Left renal pelvis (tissue), 4 donors: Measurements from ENCODE around the gene PROX1. TPM values are rescaled to one million over a fixed set of nuclear protein-coding genes. Genes with fewer than 3 reads are reported as not detected.

Source experiments
- DNase-seq, 4 donors: peaks; one replicate each; pipeline ENCODE4 v3.0.0-alpha.2; 2013; ENCODE audit warnings: low read depth in 4 of 4, low spot score in 3 of 4
- polyA plus RNA-seq, 4 donors: library from polyadenylated mRNA; unstranded; fragments of 120-200 nt; gene quantifications; one replicate each; pipeline ENCODE4 v1.2.1, GENCODE V29; 2013; ENCODE audit not compliant: insufficient read length in 4 of 4

PROX1 gene
- polyA plus RNA-seq, 4 donors = 2.4 to 9.1 (median 8.5) TPM

DNA sequence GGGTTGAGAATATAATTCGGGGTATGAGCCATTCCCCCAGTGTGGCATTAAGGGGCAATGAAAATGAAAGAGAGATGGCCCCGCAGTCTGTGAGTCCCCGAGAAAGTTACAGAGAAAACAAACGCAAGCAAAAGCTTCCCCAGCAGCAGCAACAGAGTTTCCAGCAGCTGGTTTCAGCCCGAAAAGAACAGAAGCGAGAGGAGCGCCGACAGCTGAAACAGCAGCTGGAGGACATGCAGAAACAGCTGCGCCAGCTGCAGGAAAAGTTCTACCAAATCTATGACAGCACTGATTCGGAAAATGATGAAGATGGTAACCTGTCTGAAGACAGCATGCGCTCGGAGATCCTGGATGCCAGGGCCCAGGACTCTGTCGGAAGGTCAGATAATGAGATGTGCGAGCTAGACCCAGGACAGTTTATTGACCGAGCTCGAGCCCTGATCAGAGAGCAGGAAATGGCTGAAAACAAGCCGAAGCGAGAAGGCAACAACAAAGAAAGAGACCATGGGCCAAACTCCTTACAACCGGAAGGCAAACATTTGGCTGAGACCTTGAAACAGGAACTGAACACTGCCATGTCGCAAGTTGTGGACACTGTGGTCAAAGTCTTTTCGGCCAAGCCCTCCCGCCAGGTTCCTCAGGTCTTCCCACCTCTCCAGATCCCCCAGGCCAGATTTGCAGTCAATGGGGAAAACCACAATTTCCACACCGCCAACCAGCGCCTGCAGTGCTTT, 9.4 kb downstream of the PROX1 start:
- no peak for DNase-seq

GRCh38 chr1:213997772-213998107, 10.0 kb downstream of the PROX1 start:
- no peak for DNase-seq

- no peak for DNase-seq
Measured at GRCh38 chr1:213998785-213999184, 11.0 kb downstream of the PROX1 start.

- no peak for DNase-seq
Measured at GRCh38 chr1:213999732-214000131, 12.0 kb downstream of the PROX1 start.

GRCh38 chr1:214002060-214002459, 14.3 kb downstream of the PROX1 start:
- DNase-seq = no peak

- no peak for DNase-seq
Measured at GRCh38 chr1:214002472-214002871, 14.7 kb downstream of the PROX1 start.

DNA sequence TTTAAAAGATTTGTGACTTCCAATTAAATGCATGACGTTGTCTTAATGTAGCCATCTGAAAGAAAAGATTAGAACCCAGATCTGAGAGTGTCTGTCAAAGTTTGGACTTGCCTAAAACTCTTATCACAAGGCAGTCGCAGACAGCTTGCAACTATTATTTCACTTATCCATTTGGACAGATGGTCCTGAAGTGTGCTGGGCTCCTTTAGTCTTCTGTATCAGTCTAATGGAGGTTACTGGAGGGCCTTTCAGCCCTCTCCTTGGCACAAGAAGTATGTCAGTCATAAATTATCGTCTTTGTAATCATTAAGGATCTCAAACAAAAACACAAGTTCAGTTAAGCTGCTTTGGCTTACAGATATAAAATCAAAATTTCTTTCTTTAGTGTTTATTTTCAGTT, 15.5 kb downstream of the PROX1 start:
- DNase-seq = no peak

DNA sequence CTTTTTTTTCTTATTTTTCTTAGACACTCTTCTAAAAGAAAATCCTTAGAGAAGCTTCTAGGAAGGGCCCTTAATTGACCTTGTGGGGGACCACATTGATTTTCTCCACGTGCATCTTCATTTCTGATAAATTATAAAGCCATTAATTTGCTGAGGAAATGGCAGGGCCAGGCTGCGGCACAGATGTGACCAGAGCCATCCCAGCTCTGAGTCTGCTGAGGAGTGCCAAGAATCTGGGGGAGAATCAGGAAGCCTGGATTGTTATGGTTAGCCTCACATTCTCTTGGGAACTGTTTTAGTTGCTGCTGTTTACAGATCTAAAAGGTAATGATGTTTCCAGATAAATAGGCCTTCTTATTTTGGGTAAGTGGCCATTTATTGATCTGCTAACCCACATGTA, 16.2 kb downstream of the PROX1 start:
- DNase-seq = no peak

DNA sequence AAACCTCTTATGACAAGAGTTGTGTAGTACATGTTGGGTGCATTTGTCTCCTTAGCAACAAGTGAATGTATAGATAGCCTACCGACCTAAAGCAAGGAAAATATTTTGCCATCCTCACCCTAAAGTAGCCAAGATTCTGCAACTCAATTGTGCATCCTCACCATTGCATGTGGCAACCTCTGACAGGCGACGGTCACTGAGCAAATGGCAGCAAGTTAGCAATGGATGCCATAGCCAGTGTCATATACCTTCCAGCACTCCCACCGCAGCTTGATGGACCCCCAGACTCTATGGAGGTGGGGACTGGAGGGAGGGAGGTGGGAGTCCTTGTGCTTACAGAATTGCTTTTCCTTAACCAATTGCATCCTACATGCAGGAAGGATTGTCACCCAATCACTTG, 17.0 kb downstream of the PROX1 start:
- no peak for DNase-seq

GRCh38 chr1:214005708-214006107, 17.9 kb downstream of the PROX1 start:
- DNase-seq = no peak

DNA sequence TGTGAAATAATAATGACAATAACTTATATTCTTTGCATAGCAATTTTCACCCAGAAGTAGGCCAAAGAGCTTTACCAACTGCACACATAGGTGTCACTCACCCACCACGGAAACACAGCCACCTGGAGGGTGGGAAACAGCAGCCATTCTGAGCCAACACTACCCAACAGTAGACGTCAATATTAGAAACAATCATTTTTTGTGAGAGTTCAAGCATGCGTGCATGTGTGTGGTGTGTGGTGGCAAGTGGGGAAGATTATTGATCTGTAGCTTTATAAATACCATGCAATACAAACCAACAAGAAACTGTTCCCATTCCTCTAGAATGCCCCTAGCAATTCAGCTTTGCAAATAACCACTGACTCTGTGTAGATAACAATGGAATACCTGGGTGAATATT, 19.1 kb downstream of the PROX1 start:
- DNase-seq = no peak

GRCh38 chr1:214008347-214008746, 20.6 kb downstream of the PROX1 start:
- DNase-seq = no peak

GRCh38 chr1:214008791-214009422, 21.1 kb downstream of the PROX1 start:
- no peak for DNase-seq

DNA sequence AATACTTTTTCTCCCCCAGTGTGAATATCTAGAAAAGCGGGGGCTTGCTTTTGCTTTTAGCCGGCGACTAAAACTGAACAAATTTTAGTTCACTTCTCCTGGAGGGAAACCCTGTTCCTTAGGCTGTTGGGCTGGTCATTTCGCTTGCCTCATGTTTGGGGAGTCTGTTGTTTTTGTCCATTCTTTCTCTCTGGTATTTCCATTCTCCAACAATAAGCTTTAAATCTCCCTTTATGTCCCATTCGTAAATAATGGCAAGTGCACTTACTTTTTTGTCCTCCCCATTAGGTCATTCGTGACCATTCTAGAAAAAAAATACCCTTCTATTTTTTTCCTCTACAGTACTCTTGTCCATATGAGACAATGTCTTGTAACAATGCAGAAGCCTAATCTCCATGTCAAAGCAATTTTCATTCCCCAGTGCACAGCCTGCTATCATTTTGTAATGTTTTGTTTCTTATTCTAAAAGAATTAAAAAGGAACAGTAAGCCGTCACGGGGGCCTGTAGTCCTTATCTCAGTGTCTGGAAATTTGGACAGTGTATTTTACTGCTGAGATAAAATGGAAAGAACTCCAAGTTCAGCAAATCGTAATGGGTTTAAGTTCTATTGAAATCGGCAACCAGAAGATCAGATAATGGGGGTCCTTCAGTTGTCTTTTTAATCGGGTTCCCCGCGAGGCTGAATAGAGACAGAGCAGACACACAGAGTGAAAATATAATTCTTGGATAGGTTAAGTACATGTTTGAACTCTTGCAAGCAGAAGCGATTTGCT, 21.8 kb downstream of the PROX1 start:
- no peak for DNase-seq

GRCh38 chr1:214010197-214010573, 22.4 kb downstream of the PROX1 start:
- no peak for DNase-seq

GRCh38 chr1:214010717-214011116, 22.9 kb downstream of the PROX1 start:
- DNase-seq = no peak

- DNase-seq = no peak
Measured at GRCh38 chr1:214012418-214012817, 24.6 kb downstream of the PROX1 start.

GRCh38 chr1:214013614-214014377, 26.0 kb downstream of the PROX1 start:
- DNase-seq = no peak

DNA sequence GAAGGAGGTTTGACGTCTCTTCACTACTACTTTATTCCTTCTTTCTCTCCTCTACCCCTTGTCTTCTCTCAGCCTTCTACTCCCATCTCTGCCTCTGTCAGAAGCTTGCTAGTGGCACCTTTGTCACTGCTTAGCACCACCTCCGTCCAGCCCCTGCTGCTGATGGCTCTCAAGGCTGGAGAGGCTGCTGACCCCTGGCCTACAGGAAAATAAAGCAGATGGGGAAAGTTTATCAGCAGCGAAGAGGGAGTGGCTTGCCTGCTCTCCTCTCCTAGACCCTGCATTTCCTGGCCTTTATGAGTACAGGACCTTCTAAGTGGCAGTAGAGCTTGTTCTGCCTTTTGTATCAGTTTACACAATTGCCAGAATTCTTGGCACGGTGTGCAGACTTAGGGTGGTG, 27.0 kb downstream of the PROX1 start:
- DNase-seq = no peak

GRCh38 chr1:214017191-214017982, 29.6 kb downstream of the PROX1 start:
- DNase-seq = no peak
